Glutamatergic neuron (in vitro differentiated cells): ENCODE data around the gene PLEKHG5. TPM values are rescaled to one million over a fixed set of nuclear protein-coding genes. Genes with fewer than 3 reads are reported as not detected.

Experiments used
- DNase-seq: peaks from one replicate; pipeline ENCODE4 v3.0.0; 2022
- H3K27ac Mint-ChIP-seq: one replicate; pipeline ENCODE4 v1.8.0; 2020; ENCODE audit warnings: mild to moderate bottlenecking, mixed read lengths, inconsistent platforms; ENCODE audit not compliant: unreplicated experiment
- H3K27me3 Mint-ChIP-seq: one replicate; pipeline ENCODE4 v1.8.0; 2020; ENCODE audit warnings: mild to moderate bottlenecking, moderate library complexity, mixed read lengths, inconsistent platforms; ENCODE audit not compliant: unreplicated experiment
- H3K36me3 Mint-ChIP-seq: one replicate; pipeline ENCODE4 v1.8.0; 2020; ENCODE audit warnings: mild to moderate bottlenecking, mixed read lengths, inconsistent platforms; ENCODE audit not compliant: unreplicated experiment
- H3K4me1 Mint-ChIP-seq: one replicate; pipeline ENCODE4 v1.8.0; 2020; ENCODE audit warnings: mild to moderate bottlenecking, low read depth, mixed read lengths, inconsistent platforms; ENCODE audit not compliant: unreplicated experiment
- H3K4me3 Mint-ChIP-seq: one replicate; pipeline ENCODE4 v1.8.0; 2020; ENCODE audit warnings: mild to moderate bottlenecking, mixed read lengths, inconsistent platforms; ENCODE audit not compliant: unreplicated experiment
- H3K9me3 Mint-ChIP-seq: one replicate; pipeline ENCODE4 v1.8.0; 2020; ENCODE audit warnings: mild to moderate bottlenecking, moderate library complexity, mixed read lengths, inconsistent platforms; ENCODE audit not compliant: unreplicated experiment
- CTCF ChIP-seq: fragments of 200-600 bp; sonication (generic); IDR thresholded peaks from one replicate; pipeline ENCODE4 v1.5.0; 2021; ENCODE audit not compliant: partially characterized antibody, unreplicated experiment
- total RNA-seq: library from RNA; stranded (reverse); fragmentation: NEBNext Ultra II Directional; extraction: Animal tissue kit (Norgen Biotek cat#: 25700); gene quantifications from one replicate; pipeline ENCODE4 v1.2.1, GENCODE V29; 2021; ENCODE audit not compliant: unreplicated experiment

The PLEKHG5 gene
- total RNA-seq, 1 donor from 2014 or later: 53.0 TPM

- Mint-ChIP-seq H3K9me3 (peaks cover 5% of the 10 kb centered on the region), H3K27ac (no peak overlapping the region), H3K36me3 (no peaks in the 10 kb centered on the region), H3K4me3 (no peak overlapping the region), H3K4me1 (peaks cover 4% of the 10 kb centered on the region), H3K27me3 (no peaks in the 10 kb centered on the region)
- no peak for TF ChIP-seq CTCF
- DNase-seq: no peak
Measured at GRCh38 chr1:6510493-6510892, 19.0 kb upstream of the PLEKHG5 start.

GRCh38 chr1:6509919-6510291 is 18.4 kb upstream of the PLEKHG5 start:
- TF ChIP-seq CTCF: no peak
- H3K9me3 Mint-ChIP-seq: peaks cover 7% of the 10 kb centered on the region
- no peak for DNase-seq
- no peaks in the 10 kb centered on the region for H3K27me3 Mint-ChIP-seq
- no peak overlapping the region for H3K27ac Mint-ChIP-seq
- no peak overlapping the region for H3K4me3 Mint-ChIP-seq
- H3K4me1 Mint-ChIP-seq: peaks cover 4% of the 10 kb centered on the region
- H3K36me3 Mint-ChIP-seq: no peaks in the 10 kb centered on the region

- no peak overlapping the region for H3K4me3 Mint-ChIP-seq
Measured at GRCh38 chr1:6509220-6509918, 17.9 kb upstream of the PLEKHG5 start.

GRCh38 chr1:6508816-6509189 is 17.3 kb upstream of the PLEKHG5 start:
- DNase-seq: no peak
- H3K27me3 Mint-ChIP-seq: no peaks in the 10 kb centered on the region

More at GRCh38 chr1:6509220-6509918, 17.9 kb upstream of the PLEKHG5 start:
- H3K9me3 Mint-ChIP-seq: peaks cover 8% of the 10 kb centered on the region
- H3K4me1 Mint-ChIP-seq: peaks cover 4% of the 10 kb centered on the region
- H3K27ac Mint-ChIP-seq: no peak overlapping the region
- no peaks in the 10 kb centered on the region for H3K27me3 Mint-ChIP-seq
- no peaks in the 10 kb centered on the region for H3K36me3 Mint-ChIP-seq
- no peak for TF ChIP-seq CTCF
- DNase-seq: no peak

More at GRCh38 chr1:6508816-6509189, 17.3 kb upstream of the PLEKHG5 start:
- H3K4me3 Mint-ChIP-seq: no peak overlapping the region
- no peak overlapping the region for H3K27ac Mint-ChIP-seq
- no peaks in the 10 kb centered on the region for H3K36me3 Mint-ChIP-seq
- H3K9me3 Mint-ChIP-seq: peaks cover 8% of the 10 kb centered on the region
- H3K4me1 Mint-ChIP-seq: peaks cover 4% of the 10 kb centered on the region
- no peak for TF ChIP-seq CTCF
